K562 (cell line): ENCODE results near the gene ATOSA. TPM values are rescaled to one million over a fixed set of nuclear protein-coding genes. Genes with fewer than 3 reads are reported as not detected.

Source experiments
- ATAC-seq: fragments of 200-7000 bp; cut with Tn5 transposase; 3 replicates; pipeline ENCODE4 v1.9.1; 2020; ENCODE audit warnings: moderate library complexity
- BruUV-seq: library from RNA; stranded (reverse); fragments of 400-500 nt; replicated peaks from 2 replicates; lab custom pipeline; 2021; lab: Mats Ljungman, UMichigan
- CTCF ChIA-PET: fragments of 300-600 bp; formaldehyde crosslinking; extraction: SDS; loops from one replicate; lab custom pipeline; 2021; ENCODE audit warnings: low intra/inter-chr PET ratio; lab: Yijun Ruan, JAX
- POLR2A ChIA-PET: fragments of 300-600, 350-650 bp; sonication (Branson Sonifier 250); formaldehyde crosslinking; extraction: SDS; loops from one replicate; lab custom pipeline; 2021; ENCODE audit warnings: antibody characterized with exemption, inconsistent platforms; lab: Yijun Ruan, JAX
- DNase-seq, 4 experiments: peaks; one replicate each; pipeline versions ENCODE4 v3.0.0 to v3.0.0-alpha.2; 2011 to 2018; ENCODE audit warnings: low spot score in 3 of 4, mixed read lengths in 3 of 4; ENCODE audit errors: extremely low read depth in 1 of 4
- FAIRE-seq: peaks from 2 replicates; lab custom pipeline; 2011; peaks lifted over from hg19 to GRCh38; lab: Jason Lieb, UNC
- H2AFZ ChIP-seq: 2 replicates; pipeline ENCODE4 v1.6.0; 2011; ENCODE audit warnings: low read depth, low read length, control low read depth, inconsistent platforms
- H3K27ac ChIP-seq: fragments of 200-600 bp; 3 replicates; pipeline ENCODE4 v1.8.0; 2011; ENCODE audit warnings: low read depth, mild to moderate bottlenecking, control low read depth, inconsistent platforms, low read length, moderate library complexity, mixed read lengths; ENCODE audit errors: extremely low read depth
- H3K27me3 ChIP-seq, 2 experiments: fragments of 300-600 bp in 1 of 2; 2 replicates in 1 of 2; 3 replicates in 1 of 2; pipeline versions ENCODE4 v1.6.0 to v1.8.0; 2011; ENCODE audit warnings: inconsistent platforms in 2 of 2, low read length in 2 of 2, mild to moderate bottlenecking in 1 of 2, mixed read lengths in 1 of 2, moderate library complexity in 1 of 2; ENCODE audit not compliant: control insufficient read depth in 2 of 2, insufficient read depth in 2 of 2
- H3K36me3 ChIP-seq: fragments of 300-600 bp; 3 replicates; pipeline ENCODE4 v1.8.0; 2011; ENCODE audit warnings: mild to moderate bottlenecking, low read length, inconsistent platforms; ENCODE audit not compliant: control insufficient read depth, insufficient read depth
- H3K4me1 ChIP-seq, 2 experiments: fragments of 200-600 bp in 1 of 2; replicated peaks in 1 of 2; 2 replicates in 1 of 2; 3 replicates in 1 of 2; pipeline versions ENCODE4 v1.5.1 to v1.8.0; 2011; ENCODE audit warnings: inconsistent platforms in 2 of 2, low read length in 2 of 2, mild to moderate bottlenecking in 1 of 2, mixed read lengths in 1 of 2, moderate library complexity in 1 of 2; ENCODE audit not compliant: control insufficient read depth in 2 of 2, insufficient read depth in 2 of 2
- H3K4me2 ChIP-seq: 2 replicates; pipeline ENCODE4 v1.6.1; 2011; ENCODE audit warnings: low read length, control low read depth, inconsistent platforms, mixed read lengths; ENCODE audit not compliant: insufficient read depth
- H3K4me3 ChIP-seq: fragments of 200-600 bp; sonication (generic), shearing (Covaris generic); 2 replicates; pipeline ENCODE4 v1.5.1; 2016; ENCODE audit warnings: control low read depth, inconsistent platforms
- H3K79me2 ChIP-seq: fragments of 200-600 bp; 3 replicates; pipeline ENCODE4 v1.8.0; 2011; ENCODE audit warnings: low read length, inconsistent platforms; ENCODE audit not compliant: control insufficient read depth, insufficient read depth
- H3K9ac ChIP-seq, 2 experiments: 2 replicates each; pipeline versions ENCODE4 v1.6.0 to v1.6.1; 2011; ENCODE audit warnings: low read depth in 2 of 2, low read length in 2 of 2, control low read depth in 1 of 2, inconsistent platforms in 1 of 2, mild to moderate bottlenecking in 1 of 2, mixed read lengths in 1 of 2; ENCODE audit not compliant: insufficient read depth in 1 of 2
- H3K9me1 ChIP-seq: one replicate; pipeline ENCODE4 v1.6.0; 2011; ENCODE audit warnings: inconsistent platforms, mild to moderate bottlenecking, low read length, moderate library complexity; ENCODE audit not compliant: control insufficient read depth, insufficient read depth
- H3K9me3 ChIP-seq: replicated peaks from 2 replicates; pipeline ENCODE4 v1.5.1; 2011; ENCODE audit warnings: low read depth, low read length, inconsistent platforms; ENCODE audit not compliant: control insufficient read depth, insufficient read depth
- H4K20me1 ChIP-seq: replicated peaks from 2 replicates; pipeline ENCODE4 v1.6.1; 2011; ENCODE audit warnings: low read length, inconsistent platforms, mixed read lengths; ENCODE audit not compliant: control insufficient read depth, insufficient read depth
- BRD9 ChIP-seq: fragments of 450-650 bp; IDR thresholded peaks from 2 replicates; pipeline ENCODE4 v1.6.1; 2018; ENCODE audit warnings: low read depth; ENCODE audit not compliant: partially characterized antibody
- ETV1 ChIP-seq: fragments of 450-650 bp; conservative IDR thresholded peaks from 2 replicates; pipeline ENCODE4 v1.6.1; 2016; ENCODE audit warnings: missing genetic modification characterization, control low read depth, low read depth, missing compliant biosample characterization
- GABPB1 ChIP-seq: sonication (generic); formaldehyde crosslinking; IDR thresholded peaks from 2 replicates; pipeline ENCODE4 v1.8.0; 2022; ENCODE audit warnings: mild to moderate bottlenecking, missing genetic modification reagents
- HDAC1 ChIP-seq, 2 experiments: fragments of 450-650 bp; IDR thresholded peaks; 2 replicates each; pipeline ENCODE4 v1.6.1; 2016 to 2017; ENCODE audit warnings: inconsistent platforms in 1 of 2, mild to moderate bottlenecking in 1 of 2, moderate library complexity in 1 of 2
- IRF2 ChIP-seq: sonication (generic); formaldehyde crosslinking; IDR thresholded peaks from 2 replicates; pipeline ENCODE4 v1.8.1; 2022; ENCODE audit warnings: mild to moderate bottlenecking, missing genetic modification reagents
- SIX5 ChIP-seq, 2 experiments: IDR thresholded peaks; 2 replicates each; pipeline ENCODE4 v1.6.1; 2011; ENCODE audit warnings: low read length in 2 of 2, borderline replicate concordance in 1 of 2, low read depth in 1 of 2, mild to moderate bottlenecking in 1 of 2, moderate library complexity in 1 of 2; ENCODE audit not compliant: insufficient read depth in 1 of 2
- SMAD1 ChIP-seq: fragments of 150-350 bp; IDR thresholded peaks from 2 replicates; pipeline ENCODE4 v1.6.1; 2014; ENCODE audit warnings: low read length, low read depth; ENCODE audit not compliant: partially characterized antibody
- ZNF121 ChIP-seq: sonication (generic); formaldehyde crosslinking; conservative IDR thresholded peaks from 2 replicates; pipeline ENCODE4 v1.8.0; 2022; ENCODE audit warnings: missing genetic modification reagents
- ZNF551 ChIP-seq: fragments of 250-450 bp; sonication (Bioruptor Pico); IDR thresholded peaks from 2 replicates; pipeline ENCODE4 v1.5.0; 2021; ENCODE audit warnings: mild to moderate bottlenecking, moderate library complexity
- WGBS: fragments of 100-300 bp; shearing (Covaris generic); methylation state at CpG from one replicate; pipeline ENCODE4 v1.1.6; 2016; ENCODE audit warnings: low coverage, mixed read lengths; ENCODE audit not compliant: insufficient coverage; ENCODE audit errors: missing lambda C conversion rate; 5-methylcytosine and 5-hydroxymethylcytosine counted together
- in situ Hi-C: fragments of 300-500 bp; cut with MboI; formaldehyde crosslinking; loops from 4 replicates; pipeline ENCODE4 v1.15.0; 2018; ENCODE audit warnings: inconsistent platforms, mixed read lengths
- intact Hi-C: fragments of 100-400 bp; cut with micrococcal nuclease; formaldehyde crosslinking; loops from 2 replicates; pipeline ENCODE4 v1.14.2; 2022
- polyA plus RNA-seq, 8 experiments: library from polyadenylated mRNA; depleted of rRNA in 4 of 8; stranded (reverse) in 5 of 8; unstranded in 3 of 8; fragments of >200 nt; fragmentation: Nextera tagmentation in 2 of 8; fragmentation: Illumina TruSeq in 1 of 8; extraction: Ambion mirVana in 2 of 8; extraction: Trizol in 1 of 8; gene quantifications; 2 replicates each; pipeline versions ENCODE4 v1.2.1 to v1.2.3, GENCODE V29; 2011 to 2014; ENCODE audit warnings: inconsistent platforms in 1 of 8, missing spikeins in 1 of 8
- total RNA-seq, 7 experiments: library from RNA; depleted of rRNA in 6 of 7; stranded (reverse); fragments of >200 nt in 6 of 7; fragmentation: Illumina TruSeq in 2 of 7; extraction: Trizol in 2 of 7; gene quantifications; 2 replicates each; pipeline versions ENCODE4 v1.2.1 to v1.2.3, GENCODE V29; 2011 to 2021; ENCODE audit warnings: low replicate concordance in 1 of 7
- TF ChIP-seq, protein P1 (sequence below): fragments of 250-450 bp; sonication (Bioruptor Pico); IDR thresholded peaks from 2 replicates; pipeline ENCODE4 v1.5.1; 2021; ENCODE audit warnings: mild to moderate bottlenecking

The ATOSA gene
- total and polyA plus RNA-seq, 9 of the 15 experiments (the other 6 are each of a cell fraction or from before 2014, with no cell fraction given), result 2.0 to 6.1 (median 3.9) TPM

DNA sequence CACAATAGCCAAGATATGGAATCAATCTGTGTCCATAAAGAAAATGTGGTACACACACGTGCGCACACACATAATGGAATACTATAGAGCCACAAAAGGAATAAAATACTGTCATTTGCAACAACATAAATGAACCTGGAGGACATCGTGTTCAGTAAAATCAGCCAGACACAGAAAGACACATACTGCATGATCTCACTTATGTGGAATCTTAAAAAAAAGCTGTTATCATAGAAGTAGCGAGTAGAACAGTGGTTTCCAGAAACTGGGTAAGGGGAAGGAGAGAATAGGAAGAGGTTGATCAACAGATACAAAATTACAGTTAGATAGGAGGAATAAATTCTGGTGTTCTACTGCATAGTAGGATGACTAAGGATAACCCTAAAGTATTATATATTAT is 11.1 kb downstream of the ATOSA start:
- Histone ChIP-seq H3K36me3 (0 out of 3 replicates have a peak, but pooled peaks cover 2% of the 10 kb centered on the region), H3K4me3 (no peak overlapping the region), H3K4me1 (no peaks in the 10 kb centered on the region), H3K79me2 (no peaks in the 10 kb centered on the region), H2AFZ (no peak overlapping the region), H3K9ac (no peak overlapping the region), H4K20me1 (no peaks in the 10 kb centered on the region), H3K4me2 (no peak overlapping the region), H3K9me1 (no peaks in the 10 kb centered on the region), H3K9me3 (no peaks in the 10 kb centered on the region), H3K27ac (no peak overlapping the region), H3K27me3 (no peaks in the 10 kb centered on the region)
- ChIA-PET CTCF (no interaction called here), POLR2A (no interaction called here)
- BruUV-seq, result no TSS peak
- TF ChIP-seq GABPB1 (CRISPR knock-in tag) (no peak), SMAD1 (no peak), BRD9 (no peak), SIX5 (IDR thresholded peaks at IDR 0.05; ENCODE audit: borderline replicate concordance in 1 of 2, insufficient read depth in 1 of 2, low read depth in 1 of 2, low read length in 2 of 2) (no peak), IRF2 (CRISPR knock-in tag) (no peak), HDAC1 (IDR thresholded peaks at IDR 0.05) (no peak), ZNF551 (CRISPR knock-in tag) (no peak), ZNF121 (CRISPR knock-in tag) (no peak), ETV1 (tag) (no peak)
- TF ChIP-seq, protein P1, sequence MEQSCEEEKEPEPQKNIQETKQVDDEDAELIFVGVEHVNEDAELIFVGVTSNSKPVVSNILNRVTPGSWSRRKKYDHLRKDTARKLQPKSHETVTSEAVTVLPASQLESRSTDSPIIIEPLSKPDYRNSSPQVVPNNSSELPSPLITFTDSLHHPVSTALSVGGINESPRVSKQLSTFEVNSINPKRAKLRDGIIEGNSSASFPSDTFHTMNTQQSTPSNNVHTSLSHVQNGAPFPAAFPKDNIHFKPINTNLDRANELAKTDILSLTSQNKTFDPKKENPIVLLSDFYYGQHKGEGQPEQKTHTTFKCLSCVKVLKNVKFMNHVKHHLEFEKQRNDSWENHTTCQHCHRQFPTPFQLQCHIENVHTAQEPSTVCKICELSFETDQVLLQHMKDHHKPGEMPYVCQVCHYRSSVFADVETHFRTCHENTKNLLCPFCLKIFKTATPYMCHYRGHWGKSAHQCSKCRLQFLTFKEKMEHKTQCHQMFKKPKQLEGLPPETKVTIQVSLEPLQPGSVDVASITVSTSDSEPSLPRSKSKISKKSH, result no peak
- in situ Hi-C loops, result no loop called here
- ATAC-seq, result no peak
- no peak for FAIRE-seq
- WGBS, result 56% methylated on average over 4 of the region's 4 CpGs
- intact Hi-C loops, result no loop called here
- DNase-seq, result no peak
